K562 (cell line): ENCODE data around the gene ACAT2. TPM values are rescaled to one million over a fixed set of nuclear protein-coding genes. Genes with fewer than 3 reads are reported as not detected.

Experiments
- EP300 ChIP-seq: IDR thresholded peaks from 2 replicates; pipeline ENCODE4 v1.6.1; 2012; ENCODE audit warnings: low read length, improper control_type of control experiment
- HINFP ChIP-seq: fragments of 450-650 bp; conservative IDR thresholded peaks from 2 replicates; pipeline ENCODE4 v1.6.1; 2016; ENCODE audit warnings: missing genetic modification characterization, low read depth, mild to moderate bottlenecking, control low read depth, missing compliant biosample characterization
- KDM5B ChIP-seq: fragments of 200-600 bp; sonication (generic); IDR thresholded peaks from 2 replicates; pipeline ENCODE4 v1.6.1; 2012; ENCODE audit warnings: low read depth, mild to moderate bottlenecking, moderate library complexity, low read length, control low read depth, inconsistent platforms; ENCODE audit not compliant: insufficient replicate concordance
- NR2C2 ChIP-seq, 2 experiments: fragments of 200-800 bp in 1 of 2; sonication (Bioruptor generic) in 1 of 2; sonication (generic) in 1 of 2; formaldehyde crosslinking in 1 of 2; IDR thresholded peaks; 2 replicates each; pipeline versions ENCODE4 v1.6.1 to v1.8.0; 2016 to 2022; ENCODE audit warnings: mild to moderate bottlenecking in 1 of 2, missing compliant biosample characterization in 1 of 2, missing genetic modification characterization in 1 of 2, missing genetic modification reagents in 1 of 2
- OTX1 ChIP-seq: fragments of 450-650 bp; formaldehyde crosslinking; IDR thresholded peaks from 2 replicates; pipeline ENCODE4 v1.4.0; 2022; ENCODE audit warnings: mild to moderate bottlenecking
- TBL1XR1 ChIP-seq, 2 experiments: IDR thresholded peaks; 2 replicates each; pipeline ENCODE4 v1.6.1; 2012; ENCODE audit warnings: improper control_type of control experiment in 2 of 2, low read length in 2 of 2, mild to moderate bottlenecking in 1 of 2
- ZBTB40 ChIP-seq, 2 experiments: fragments of 450-650 bp in 1 of 2; sonication (generic) in 1 of 2; formaldehyde crosslinking in 1 of 2; IDR thresholded peaks; 2 replicates each; pipeline versions ENCODE4 v1.7.1 to v1.9.0; 2016 to 2022; ENCODE audit warnings: inconsistent platforms in 1 of 2, mild to moderate bottlenecking in 1 of 2, missing genetic modification reagents in 1 of 2
- ZC3H4 ChIP-seq: sonication (generic); formaldehyde crosslinking; IDR thresholded peaks from 2 replicates; pipeline ENCODE4 v1.9.0; 2021; ENCODE audit warnings: missing genetic modification reagents, borderline replicate concordance
- ZNF592 ChIP-seq: fragments of 450-650 bp; IDR thresholded peaks from 2 replicates; pipeline ENCODE4 v1.6.1; 2017; ENCODE audit warnings: antibody characterized with exemption, mild to moderate bottlenecking
- polyA plus RNA-seq, 8 experiments: library from polyadenylated mRNA; depleted of rRNA in 4 of 8; stranded (reverse) in 5 of 8; unstranded in 3 of 8; fragments of >200 nt; fragmentation: Nextera tagmentation in 2 of 8; fragmentation: Illumina TruSeq in 1 of 8; extraction: Ambion mirVana in 2 of 8; extraction: Trizol in 1 of 8; gene quantifications; 2 replicates each; pipeline versions ENCODE4 v1.2.1 to v1.2.3, GENCODE V29; 2011 to 2014; ENCODE audit warnings: inconsistent platforms in 1 of 8, missing spikeins in 1 of 8
- total RNA-seq, 7 experiments: library from RNA; depleted of rRNA in 6 of 7; stranded (reverse); fragments of >200 nt in 6 of 7; fragmentation: Illumina TruSeq in 2 of 7; extraction: Trizol in 2 of 7; gene quantifications; 2 replicates each; pipeline versions ENCODE4 v1.2.1 to v1.2.3, GENCODE V29; 2011 to 2021; ENCODE audit warnings: low replicate concordance in 1 of 7

The ACAT2 gene
- total and polyA plus RNA-seq, 9 of the 15 experiments (the other 6 are each of a cell fraction or from before 2014, with no cell fraction given), result 63.0 to 309 (median 144) TPM

GRCh38 chr6:159761129-159761872 lies 544 bp upstream of the ACAT2 start (continued):
- TF ChIP-seq HINFP (0 out of 2 replicates have a peak, but pooled peaks have one; percentile 32), KDM5B (peak; percentile 54), TBL1XR1 (IDR thresholded peaks at IDR 0.05; ENCODE audit: low read length in 2 of 2) (no peak), OTX1 (CRISPR knock-in tag) (peak; percentile 72; the same call in 1 of the 2 replicates), NR2C2 (CRISPR knock-in tag; IDR thresholded peaks at IDR 0.05) (no peak), NR2C2 (tag; IDR thresholded peaks at IDR 0.05) (peak; percentile 72), ZBTB40 (IDR thresholded peaks at IDR 0.05) (peak; percentile 71), ZBTB40 (CRISPR knock-in tag; IDR thresholded peaks at IDR 0.05) (no peak), ZNF592 (0 out of 2 replicates have a peak, but pooled peaks have one; percentile 59), ZC3H4 (CRISPR knock-in tag) (0 out of 2 replicates have a peak, but pooled peaks have one; percentile 61), EP300 (0 out of 2 replicates have a peak, but pooled peaks have one; percentile 3)
